ENCODE results near the gene PROM1. TPM values are rescaled to one million over a fixed set of nuclear protein-coding genes. Genes with fewer than 3 reads are reported as not detected.

The PROM1 gene
- total and polyA plus RNA-seq, 4 experiments from 2014 or later = not detected

GRCh38 chr4:16037901-16038300 lies 45.9 kb downstream of the PROM1 start:
- DNase-seq = no peak
- Histone ChIP-seq H3K27ac (ENCODE audit: low read depth, low read length) (no peak overlapping the region), H3K4me3 (ENCODE audit: low read length in 2 of 2) (no peak overlapping the region), H3K9me3 (ENCODE audit: control insufficient read depth in 1 of 2, low read length in 2 of 2) (no peaks in the 10 kb centered on the region), H3K4me1 (ENCODE audit: insufficient read depth, low read length) (no peaks in the 10 kb centered on the region), H3K36me3 (ENCODE audit: insufficient read depth, low read length) (no peaks in the 10 kb centered on the region), H3K27me3 (ENCODE audit: insufficient read depth, low read length) (no peaks in the 10 kb centered on the region)
- Mint-ChIP-seq H3K27ac (no peak overlapping the region), H3K27me3 (peaks cover 5 to 8% of the 10 kb centered on the region in 2 donors), H3K4me1 (no peaks in the 10 kb centered on the region), H3K4me3 (no peak overlapping the region), H3K9me3 (no peaks in the 10 kb centered on the region), H3K36me3 (no peaks in the 10 kb centered on the region)
- intact Hi-C loops (cut with micrococcal nuclease) = no loop called here
- CTCF ChIA-PET (ENCODE audit: partially characterized antibody) = no interaction called here
- POLR2A ChIA-PET (ENCODE audit: partially characterized antibody) = no interaction called here

GRCh38 chr4:16035843-16036242 lies 48.0 kb downstream of the PROM1 start:
- ChIA-PET POLR2A (ENCODE audit: partially characterized antibody) (no interaction called here), CTCF (ENCODE audit: partially characterized antibody) (no interaction called here)
- no peaks in the 10 kb centered on the region for H3K27me3 ChIP-seq (ENCODE audit: insufficient read depth, low read length)
- H3K27ac ChIP-seq (ENCODE audit: low read depth, low read length) = no peak overlapping the region
- no peaks in the 10 kb centered on the region for H3K4me1 Mint-ChIP-seq
- no peak overlapping the region for H3K4me3 ChIP-seq (ENCODE audit: low read length in 2 of 2)
- H3K9me3 Mint-ChIP-seq = no peaks in the 10 kb centered on the region
- no peaks in the 10 kb centered on the region for H3K36me3 Mint-ChIP-seq
- H3K36me3 ChIP-seq (ENCODE audit: insufficient read depth, low read length) = no peaks in the 10 kb centered on the region
- intact Hi-C loops (cut with micrococcal nuclease) = no loop called here
- H3K27me3 Mint-ChIP-seq = peaks cover 4 to 7% of the 10 kb centered on the region in 2 donors
- H3K27ac Mint-ChIP-seq = no peak overlapping the region
- H3K4me1 ChIP-seq (ENCODE audit: insufficient read depth, low read length) = no peaks in the 10 kb centered on the region
- DNase-seq = no peak
- H3K4me3 Mint-ChIP-seq = no peak overlapping the region
- H3K9me3 ChIP-seq (ENCODE audit: control insufficient read depth in 1 of 2, low read length in 2 of 2) = no peaks in the 10 kb centered on the region

- Mint-ChIP-seq H3K4me3 (no peak overlapping the region), H3K36me3 (no peaks in the 10 kb centered on the region), H3K4me1 (no peaks in the 10 kb centered on the region), H3K27me3 (peaks cover 0 to 3% of the 10 kb centered on the region in 2 donors), H3K9me3 (no peaks in the 10 kb centered on the region), H3K27ac (no peak overlapping the region)
- ChIA-PET POLR2A (ENCODE audit: partially characterized antibody) (no interaction called here), CTCF (ENCODE audit: partially characterized antibody) (no interaction called here)
- Histone ChIP-seq H3K9me3 (ENCODE audit: control insufficient read depth in 1 of 2, low read length in 2 of 2) (no peaks in the 10 kb centered on the region), H3K4me3 (ENCODE audit: low read length in 2 of 2) (no peak overlapping the region), H3K27ac (ENCODE audit: low read depth, low read length) (no peak overlapping the region), H3K27me3 (ENCODE audit: insufficient read depth, low read length) (no peaks in the 10 kb centered on the region), H3K36me3 (ENCODE audit: insufficient read depth, low read length) (no peaks in the 10 kb centered on the region), H3K4me1 (ENCODE audit: insufficient read depth, low read length) (no peaks in the 10 kb centered on the region)
- intact Hi-C loops (cut with micrococcal nuclease) = no loop called here
- no peak for DNase-seq
Observed at GRCh38 chr4:16034010-16034748, 49.6 kb downstream of the PROM1 start.

GRCh38 chr4:16032396-16032770 lies 51.4 kb downstream of the PROM1 start:
- Mint-ChIP-seq H3K9me3 (no peaks in the 10 kb centered on the region), H3K4me1 (no peaks in the 10 kb centered on the region), H3K27ac (no peak overlapping the region), H3K36me3 (no peaks in the 10 kb centered on the region), H3K27me3 (peaks cover 2 to 6% of the 10 kb centered on the region in 2 donors), H3K4me3 (no peak overlapping the region)
- no peaks in the 10 kb centered on the region for H3K27me3 ChIP-seq (ENCODE audit: insufficient read depth, low read length)
- H3K27ac ChIP-seq (ENCODE audit: low read depth, low read length) = no peak overlapping the region
- H3K4me1 ChIP-seq (ENCODE audit: insufficient read depth, low read length) = no peaks in the 10 kb centered on the region
- no peaks in the 10 kb centered on the region for H3K36me3 ChIP-seq (ENCODE audit: insufficient read depth, low read length)
- no peaks in the 10 kb centered on the region for H3K9me3 ChIP-seq (ENCODE audit: control insufficient read depth in 1 of 2, low read length in 2 of 2)
- ChIA-PET POLR2A (ENCODE audit: partially characterized antibody) (no interaction called here), CTCF (ENCODE audit: partially characterized antibody) (no interaction called here)
- intact Hi-C loops (cut with micrococcal nuclease) = no loop called here
- no peak for DNase-seq
- no peak overlapping the region for H3K4me3 ChIP-seq (ENCODE audit: low read length in 2 of 2)

GRCh38 chr4:16031546-16032395 lies 52.1 kb downstream of the PROM1 start:
- DNase-seq = no peak
- CTCF ChIA-PET (ENCODE audit: partially characterized antibody) = interaction anchor here (0.5 to 1.2 kb wide), 2 partner anchors 9 to 1411 kb away, joined by 3 to 4 read pairs; no protein-coding TSS in a partner anchor
- Mint-ChIP-seq H3K27ac (no peak overlapping the region), H3K4me3 (no peak overlapping the region), H3K9me3 (no peaks in the 10 kb centered on the region), H3K36me3 (no peaks in the 10 kb centered on the region), H3K27me3 (peaks cover 5 to 9% of the 10 kb centered on the region in 2 donors), H3K4me1 (no peaks in the 10 kb centered on the region)
- intact Hi-C loops (cut with micrococcal nuclease) = no loop called here
- POLR2A ChIA-PET (ENCODE audit: partially characterized antibody) = no interaction called here
- Histone ChIP-seq H3K9me3 (ENCODE audit: control insufficient read depth in 1 of 2, low read length in 2 of 2) (no peaks in the 10 kb centered on the region), H3K27ac (ENCODE audit: low read depth, low read length) (no peak overlapping the region), H3K27me3 (ENCODE audit: insufficient read depth, low read length) (no peaks in the 10 kb centered on the region), H3K36me3 (ENCODE audit: insufficient read depth, low read length) (no peaks in the 10 kb centered on the region), H3K4me3 (ENCODE audit: low read length in 2 of 2) (no peak overlapping the region), H3K4me1 (ENCODE audit: insufficient read depth, low read length) (no peaks in the 10 kb centered on the region)

GRCh38 chr4:16029886-16030285 lies 53.9 kb downstream of the PROM1 start:
- H3K4me3 ChIP-seq (ENCODE audit: low read length in 2 of 2) = no peak overlapping the region
- ChIA-PET POLR2A (ENCODE audit: partially characterized antibody) (no interaction called here), CTCF (ENCODE audit: partially characterized antibody) (interaction anchor here (1.1 to 5.8 kb wide), 4 partner anchors 8 to 237 kb away, joined by 3 to 63 read pairs (median 3); no protein-coding TSS in a partner anchor)
- H3K27me3 Mint-ChIP-seq = peaks cover 9 to 14% of the 10 kb centered on the region in 2 donors
- H3K27ac Mint-ChIP-seq = no peak overlapping the region
- no peak overlapping the region for H3K4me3 Mint-ChIP-seq
- H3K27ac ChIP-seq (ENCODE audit: low read depth, low read length) = no peak overlapping the region
- H3K9me3 ChIP-seq (ENCODE audit: control insufficient read depth in 1 of 2, low read length in 2 of 2) = no peaks in the 10 kb centered on the region
- H3K4me1 Mint-ChIP-seq = no peaks in the 10 kb centered on the region
- H3K36me3 ChIP-seq (ENCODE audit: insufficient read depth, low read length) = no peaks in the 10 kb centered on the region
- no peaks in the 10 kb centered on the region for H3K36me3 Mint-ChIP-seq
- no peaks in the 10 kb centered on the region for H3K9me3 Mint-ChIP-seq
- no peaks in the 10 kb centered on the region for H3K27me3 ChIP-seq (ENCODE audit: insufficient read depth, low read length)
- no peaks in the 10 kb centered on the region for H3K4me1 ChIP-seq (ENCODE audit: insufficient read depth, low read length)
- intact Hi-C loops (cut with micrococcal nuclease) = loop anchor here (5.0 to 10.0 kb wide), 2 partner anchors 167 to 1295 kb away; no protein-coding TSS in a partner anchor
- DNase-seq = no peak

GRCh38 chr4:16029262-16029661 lies 54.6 kb downstream of the PROM1 start:
- no peak for DNase-seq
- Mint-ChIP-seq H3K27me3 (peaks cover 11 to 12% of the 10 kb centered on the region in 2 donors), H3K27ac (no peak overlapping the region), H3K4me1 (no peaks in the 10 kb centered on the region), H3K36me3 (no peaks in the 10 kb centered on the region), H3K9me3 (no peaks in the 10 kb centered on the region), H3K4me3 (no peak overlapping the region)
- no peak overlapping the region for H3K27ac ChIP-seq (ENCODE audit: low read depth, low read length)
- H3K27me3 ChIP-seq (ENCODE audit: insufficient read depth, low read length) = no peaks in the 10 kb centered on the region
- no peaks in the 10 kb centered on the region for H3K4me1 ChIP-seq (ENCODE audit: insufficient read depth, low read length)
- no peaks in the 10 kb centered on the region for H3K9me3 ChIP-seq (ENCODE audit: control insufficient read depth in 1 of 2, low read length in 2 of 2)
- ChIA-PET CTCF (ENCODE audit: partially characterized antibody) (interaction anchor here (0.7 to 5.8 kb wide), 6 partner anchors 8 to 413 kb away, joined by 3 to 63 read pairs (median 3); no protein-coding TSS in a partner anchor), POLR2A (ENCODE audit: partially characterized antibody) (no interaction called here)
- no peak overlapping the region for H3K4me3 ChIP-seq (ENCODE audit: low read length in 2 of 2)
- H3K36me3 ChIP-seq (ENCODE audit: insufficient read depth, low read length) = no peaks in the 10 kb centered on the region
- intact Hi-C loops (cut with micrococcal nuclease) = loop anchor here (5.0 to 10.0 kb wide), 2 partner anchors 168 to 1296 kb away; no protein-coding TSS in a partner anchor

Data from CD4-positive, alpha-beta memory T cell (primary cell).